Measurements from ENCODE around the gene KDM1A. TPM values are rescaled to one million over a fixed set of nuclear protein-coding genes. Genes with fewer than 3 reads are reported as not detected.

KDM1A gene
- total RNA-seq, 4 donors from 2014 or later = 37.8 to 64.1 (median 62.3) TPM

DNA sequence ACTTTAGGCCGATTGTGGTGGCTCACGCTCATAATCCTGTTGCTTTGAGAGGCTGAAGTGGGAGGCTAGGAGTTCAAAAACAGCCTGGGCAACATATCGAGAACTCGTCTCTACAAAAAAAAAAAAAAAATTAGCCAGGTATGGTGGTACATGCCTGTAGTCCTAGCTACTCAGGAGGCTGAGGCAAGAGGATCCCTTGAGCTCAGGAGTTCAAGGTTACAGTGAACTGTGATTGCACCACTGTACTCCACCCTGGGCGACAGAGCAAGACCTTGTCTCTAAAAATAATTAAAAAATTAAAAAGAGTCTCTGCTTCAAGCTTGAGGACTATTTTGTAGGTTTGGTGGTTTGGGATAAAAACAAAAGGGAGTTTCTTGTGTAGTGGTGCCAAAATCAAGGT lies 21.2 kb downstream of the KDM1A start:
- no peak for DNase-seq
- no peak overlapping the region for H3K27ac ChIP-seq
- H3K27me3 ChIP-seq = no peaks in the 10 kb centered on the region
- WGBS, 2 donors = 93 to 95% methylated on average over 5 of the region's 5 CpGs
- intact Hi-C loops (cut with DNase I) = no loop called here
- H3K36me3 ChIP-seq = no peaks in the 10 kb centered on the region
- H3K4me3 ChIP-seq = no peak overlapping the region
- H3K4me1 ChIP-seq = peaks cover 0 to 30% (median 0%) of the 10 kb centered on the region in 3 donors
- H3K9me3 ChIP-seq = no peaks in the 10 kb centered on the region
- TF ChIP-seq POLR2A (IDR thresholded peaks at IDR 0.05) = no peak
- TF ChIP-seq, protein P1, sequence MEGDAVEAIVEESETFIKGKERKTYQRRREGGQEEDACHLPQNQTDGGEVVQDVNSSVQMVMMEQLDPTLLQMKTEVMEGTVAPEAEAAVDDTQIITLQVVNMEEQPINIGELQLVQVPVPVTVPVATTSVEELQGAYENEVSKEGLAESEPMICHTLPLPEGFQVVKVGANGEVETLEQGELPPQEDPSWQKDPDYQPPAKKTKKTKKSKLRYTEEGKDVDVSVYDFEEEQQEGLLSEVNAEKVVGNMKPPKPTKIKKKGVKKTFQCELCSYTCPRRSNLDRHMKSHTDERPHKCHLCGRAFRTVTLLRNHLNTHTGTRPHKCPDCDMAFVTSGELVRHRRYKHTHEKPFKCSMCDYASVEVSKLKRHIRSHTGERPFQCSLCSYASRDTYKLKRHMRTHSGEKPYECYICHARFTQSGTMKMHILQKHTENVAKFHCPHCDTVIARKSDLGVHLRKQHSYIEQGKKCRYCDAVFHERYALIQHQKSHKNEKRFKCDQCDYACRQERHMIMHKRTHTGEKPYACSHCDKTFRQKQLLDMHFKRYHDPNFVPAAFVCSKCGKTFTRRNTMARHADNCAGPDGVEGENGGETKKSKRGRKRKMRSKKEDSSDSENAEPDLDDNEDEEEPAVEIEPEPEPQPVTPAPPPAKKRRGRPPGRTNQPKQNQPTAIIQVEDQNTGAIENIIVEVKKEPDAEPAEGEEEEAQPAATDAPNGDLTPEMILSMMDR (IDR thresholded peaks at IDR 0.05) = no peak

DNA sequence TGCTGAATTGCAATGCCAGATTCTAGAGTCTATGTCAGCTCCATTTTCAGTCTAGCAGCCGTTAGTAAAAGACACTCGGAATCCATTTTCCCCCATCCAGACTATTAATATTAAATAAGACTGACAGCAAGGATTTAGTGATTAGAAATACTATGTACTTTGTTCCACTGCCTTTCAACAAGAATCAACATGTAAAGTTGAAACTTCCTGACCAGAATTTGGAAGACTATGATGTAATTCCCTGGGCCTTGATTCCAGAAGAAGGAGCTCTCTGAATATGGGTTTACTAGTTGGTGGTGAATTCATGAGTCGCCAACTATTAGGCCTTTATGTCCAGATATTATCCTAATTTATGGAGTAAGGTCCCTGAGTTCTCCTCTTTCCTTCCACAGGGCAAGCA lies 24.8 kb downstream of the KDM1A start:
- Histone ChIP-seq H3K4me3 (no peak overlapping the region), H3K27ac (no peak overlapping the region), H3K27me3 (no peaks in the 10 kb centered on the region), H3K4me1 (peaks cover 0 to 20% (median 0%) of the 10 kb centered on the region in 3 donors), H3K9me3 (no peaks in the 10 kb centered on the region), H3K36me3 (no peaks in the 10 kb centered on the region)
- 32 to 46% methylated on average over 3 of the region's 3 CpGs for WGBS, 2 donors
- TF ChIP-seq, protein P1 (IDR thresholded peaks at IDR 0.05) = no peak
- no peak for TF ChIP-seq POLR2A (IDR thresholded peaks at IDR 0.05)
- no peak for DNase-seq
- intact Hi-C loops (cut with DNase I) = no loop called here

DNA sequence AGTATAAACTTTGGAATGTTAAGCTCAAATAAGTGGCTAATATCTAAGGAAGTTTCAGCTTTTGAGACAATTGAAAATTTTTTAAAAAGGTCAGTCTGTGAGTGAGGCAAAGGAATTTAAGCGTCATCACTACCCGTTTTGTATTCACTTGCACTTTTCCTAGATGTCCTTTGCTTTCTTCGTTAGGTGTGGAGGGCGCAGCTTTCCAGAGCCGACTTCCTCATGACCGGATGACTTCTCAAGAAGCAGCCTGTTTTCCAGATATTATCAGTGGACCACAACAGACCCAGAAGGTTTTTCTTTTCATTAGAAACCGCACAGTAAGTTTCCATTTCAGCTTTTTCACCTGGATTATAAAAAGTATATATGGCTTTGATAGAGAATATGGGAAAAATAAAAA lies 30.9 kb downstream of the KDM1A start:
- H3K36me3 ChIP-seq = peaks cover 0 to 42% (median 5%) of the 10 kb centered on the region in 3 donors
- H3K4me3 ChIP-seq = no peak overlapping the region
- H3K9me3 ChIP-seq = no peaks in the 10 kb centered on the region
- H3K4me1 ChIP-seq = no peaks in the 10 kb centered on the region
- H3K27ac ChIP-seq = no peak overlapping the region
- intact Hi-C loops (cut with DNase I) = no loop called here
- TF ChIP-seq, protein P1 (IDR thresholded peaks at IDR 0.05) = no peak
- no peak for TF ChIP-seq POLR2A (IDR thresholded peaks at IDR 0.05)
- 82 to 83% methylated on average over 7 of the region's 7 CpGs for WGBS, 2 donors
- H3K27me3 ChIP-seq = no peaks in the 10 kb centered on the region
- DNase-seq = no peak

DNA sequence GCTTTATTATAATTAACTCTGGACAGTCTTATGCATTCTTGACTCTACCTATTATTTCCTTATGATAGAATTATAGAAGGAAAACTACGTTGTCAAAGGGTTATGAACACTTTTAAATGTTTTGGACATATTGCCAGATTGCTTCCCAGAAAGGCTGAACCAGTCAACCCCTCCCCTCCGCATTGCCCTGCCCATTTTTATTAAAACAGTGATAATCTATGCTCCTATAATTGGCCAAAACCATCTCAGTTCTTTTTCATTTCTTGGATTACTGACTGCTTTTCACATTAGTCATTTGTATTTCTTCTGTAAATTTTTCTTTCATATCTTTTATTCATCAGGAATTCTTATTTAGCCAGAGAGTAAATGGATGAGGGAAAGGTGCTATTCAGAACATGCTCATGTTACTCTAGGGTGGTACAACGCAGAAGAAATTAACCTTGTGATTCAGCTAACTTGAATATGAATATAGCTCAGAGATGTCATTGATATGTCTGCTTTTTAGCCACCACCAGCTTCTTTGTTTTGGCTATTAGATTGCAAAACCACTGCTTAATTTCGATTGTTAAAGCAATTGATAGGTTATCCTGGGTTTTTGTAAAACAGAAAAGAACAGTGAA lies 32.1 kb downstream of the KDM1A start:
- intact Hi-C loops (cut with DNase I) = no loop called here
- DNase-seq = no peak

DNA sequence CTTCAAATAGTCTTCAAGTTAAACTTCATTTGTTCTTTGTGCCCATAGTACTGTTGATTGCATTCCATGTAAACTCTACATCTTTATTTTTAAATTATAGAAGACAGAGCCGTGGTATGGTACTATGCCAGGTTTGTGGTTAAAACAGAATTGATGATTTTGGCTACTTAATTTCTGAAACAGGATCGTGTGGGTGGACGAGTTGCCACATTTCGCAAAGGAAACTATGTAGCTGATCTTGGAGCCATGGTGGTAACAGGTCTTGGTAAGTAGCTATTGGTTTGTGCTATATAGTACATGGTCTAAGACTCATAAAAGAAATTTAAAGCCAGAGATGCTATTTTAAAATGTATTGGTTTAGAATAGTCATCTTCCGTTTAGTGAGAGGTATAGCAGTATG lies 38.0 kb downstream of the KDM1A start:
- no peak for DNase-seq
- H3K4me1 ChIP-seq = no peaks in the 10 kb centered on the region
- 84 to 87% methylated on average over 5 of the region's 5 CpGs for WGBS, 2 donors
- H3K4me3 ChIP-seq = no peak overlapping the region
- intact Hi-C loops (cut with DNase I) = no loop called here
- H3K27me3 ChIP-seq = no peaks in the 10 kb centered on the region
- H3K9me3 ChIP-seq = no peaks in the 10 kb centered on the region
- TF ChIP-seq, protein P1 (IDR thresholded peaks at IDR 0.05) = no peak
- H3K36me3 ChIP-seq = peaks cover 5 to 99% (median 22%) of the 10 kb centered on the region in 3 donors
- no peak overlapping the region for H3K27ac ChIP-seq

More for the DNA sequence above, 32.1 kb downstream of the KDM1A start:
- H3K4me3 ChIP-seq = no peak overlapping the region
- no peak for TF ChIP-seq POLR2A (IDR thresholded peaks at IDR 0.05)
- TF ChIP-seq, protein P1 (IDR thresholded peaks at IDR 0.05) = no peak
- H3K27ac ChIP-seq = no peak overlapping the region
- WGBS, 2 donors = 72 to 81% methylated on average over 4 of the region's 4 CpGs
- H3K9me3 ChIP-seq = no peaks in the 10 kb centered on the region
- H3K27me3 ChIP-seq = no peaks in the 10 kb centered on the region
- H3K36me3 ChIP-seq = peaks cover 0 to 54% (median 5%) of the 10 kb centered on the region in 3 donors
- H3K4me1 ChIP-seq = no peaks in the 10 kb centered on the region

Measured in esophagus squamous epithelium (tissue), 5 donors.